Upper lobe of left lung (tissue), 4 donors: ENCODE measurements around the gene ITCH.

Experiments used
- POLR2A ChIP-seq, 4 donors: fragments of 450-650 bp; IDR thresholded peaks; one replicate each; pipeline ENCODE4 v1.5.1; 2016 to 2017; ENCODE audit warnings: antibody characterized with exemption in 4 of 4, mild to moderate bottlenecking in 2 of 4
- POLR2AphosphoS5 ChIP-seq, 2 donors: sonication (generic); formaldehyde crosslinking; IDR thresholded peaks; one replicate each; pipeline ENCODE4 v1.5.1; 2017; ENCODE audit warnings: antibody characterized with exemption in 2 of 2
- TF ChIP-seq, protein P1 (sequence below), 6 experiments: fragments of 450-650 bp in 4 of 6; fragments of 200-600 bp in 2 of 6; sonication (generic) in 2 of 6; IDR thresholded peaks; one replicate each; pipeline ENCODE4 v1.5.1; 2016 to 2019; ENCODE audit warnings: antibody characterized with exemption in 6 of 6

DNA sequence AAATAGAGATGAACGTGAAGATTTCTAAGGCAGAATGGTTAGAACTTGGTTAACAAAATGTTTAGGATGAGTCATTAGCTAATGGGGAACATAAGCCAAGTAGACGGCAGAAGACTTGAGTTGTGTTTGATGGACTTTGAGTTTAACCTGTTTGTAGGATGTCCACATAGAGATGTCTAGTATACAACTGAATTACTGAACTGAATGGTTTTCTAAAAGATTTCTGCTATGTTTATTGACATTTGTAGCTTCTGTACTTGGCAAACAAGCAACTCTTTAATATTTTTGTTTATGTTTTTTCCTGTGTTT, 98.7 kb downstream of the ITCH start:
- TF ChIP-seq POLR2A (IDR thresholded peaks at IDR 0.05), result no peak
- TF ChIP-seq, protein P1, sequence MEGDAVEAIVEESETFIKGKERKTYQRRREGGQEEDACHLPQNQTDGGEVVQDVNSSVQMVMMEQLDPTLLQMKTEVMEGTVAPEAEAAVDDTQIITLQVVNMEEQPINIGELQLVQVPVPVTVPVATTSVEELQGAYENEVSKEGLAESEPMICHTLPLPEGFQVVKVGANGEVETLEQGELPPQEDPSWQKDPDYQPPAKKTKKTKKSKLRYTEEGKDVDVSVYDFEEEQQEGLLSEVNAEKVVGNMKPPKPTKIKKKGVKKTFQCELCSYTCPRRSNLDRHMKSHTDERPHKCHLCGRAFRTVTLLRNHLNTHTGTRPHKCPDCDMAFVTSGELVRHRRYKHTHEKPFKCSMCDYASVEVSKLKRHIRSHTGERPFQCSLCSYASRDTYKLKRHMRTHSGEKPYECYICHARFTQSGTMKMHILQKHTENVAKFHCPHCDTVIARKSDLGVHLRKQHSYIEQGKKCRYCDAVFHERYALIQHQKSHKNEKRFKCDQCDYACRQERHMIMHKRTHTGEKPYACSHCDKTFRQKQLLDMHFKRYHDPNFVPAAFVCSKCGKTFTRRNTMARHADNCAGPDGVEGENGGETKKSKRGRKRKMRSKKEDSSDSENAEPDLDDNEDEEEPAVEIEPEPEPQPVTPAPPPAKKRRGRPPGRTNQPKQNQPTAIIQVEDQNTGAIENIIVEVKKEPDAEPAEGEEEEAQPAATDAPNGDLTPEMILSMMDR (IDR thresholded peaks at IDR 0.05), result no peak
- no peak for TF ChIP-seq POLR2AphosphoS5 (IDR thresholded peaks at IDR 0.05)
